Mesendoderm (in vitro differentiated cells): ENCODE data around the gene TET1.
"Not testable (repeated sequence)": the region's sequence is repeated elsewhere in the genome, so short reads cannot be mapped to it uniquely, and the experiment has no call there.

Experiments used
- DNase-seq: peaks from one replicate; pipeline ENCODE4 v3.0.0; 2013
- H2AK5ac ChIP-seq: 2 replicates; pipeline ENCODE4 v1.6.1; 2013; ENCODE audit warnings: low read length, inconsistent platforms
- H2BK120ac ChIP-seq: 2 replicates; pipeline ENCODE4 v1.6.1; 2013; ENCODE audit warnings: low read depth, mild to moderate bottlenecking, low read length, moderate library complexity, mixed read lengths
- H2BK15ac ChIP-seq: replicated peaks from 2 replicates; pipeline ENCODE4 v1.6.1; 2013; ENCODE audit warnings: low read depth, mild to moderate bottlenecking, moderate library complexity
- H2BK5ac ChIP-seq: 2 replicates; pipeline ENCODE4 v1.6.1; 2013; ENCODE audit warnings: low read length, inconsistent platforms
- H3K18ac ChIP-seq: 2 replicates; pipeline ENCODE4 v1.6.1; 2013; ENCODE audit warnings: mild to moderate bottlenecking, low read length, mixed read lengths
- H3K23ac ChIP-seq: one replicate; pipeline ENCODE4 v1.6.1; 2013; ENCODE audit warnings: low read length
- H3K27ac ChIP-seq: 2 replicates; pipeline ENCODE4 v1.5.1; 2013; ENCODE audit warnings: low read depth, mild to moderate bottlenecking, inconsistent platforms, low read length, moderate library complexity
- H3K27me3 ChIP-seq: 2 replicates; pipeline ENCODE4 v1.6.1; 2013; ENCODE audit warnings: low read length, control low read depth, mild to moderate bottlenecking, inconsistent platforms; ENCODE audit not compliant: insufficient read depth, poor library complexity
- H3K36me3 ChIP-seq: 2 replicates; pipeline ENCODE4 v1.6.1; 2013; ENCODE audit warnings: low read length, inconsistent platforms; ENCODE audit not compliant: control insufficient read depth, insufficient read depth
- H3K4ac ChIP-seq: one replicate; pipeline ENCODE4 v1.6.1; 2013; ENCODE audit warnings: low read depth, mild to moderate bottlenecking, low read length, moderate library complexity
- H3K4me1 ChIP-seq: 2 replicates; pipeline ENCODE4 v1.6.1; 2013; ENCODE audit warnings: low read depth, low read length, inconsistent platforms; ENCODE audit not compliant: control insufficient read depth
- H3K4me2 ChIP-seq: 2 replicates; pipeline ENCODE4 v1.6.1; 2013; ENCODE audit warnings: low read length
- H3K4me3 ChIP-seq: 2 replicates; pipeline ENCODE4 v1.5.1; 2013; ENCODE audit warnings: mild to moderate bottlenecking, low read length
- H3K56ac ChIP-seq: one replicate; pipeline ENCODE4 v1.6.1; 2013; ENCODE audit warnings: low read length
- H3K79me1 ChIP-seq: 2 replicates; pipeline ENCODE4 v1.6.1; 2013; ENCODE audit warnings: low read length, inconsistent platforms
- H3K79me2 ChIP-seq: 2 replicates; pipeline ENCODE4 v1.6.1; 2013; ENCODE audit warnings: mild to moderate bottlenecking, low read length; ENCODE audit not compliant: control insufficient read depth, insufficient read depth
- H3K9ac ChIP-seq: 2 replicates; pipeline ENCODE4 v1.6.1; 2013; ENCODE audit warnings: low read length, inconsistent platforms
- H4K5ac ChIP-seq: one replicate; pipeline ENCODE4 v1.6.1; 2013; ENCODE audit warnings: low read length
- H4K8ac ChIP-seq: one replicate; pipeline ENCODE4 v1.6.1; 2013; ENCODE audit warnings: low read depth, mild to moderate bottlenecking, control low read depth, low read length, moderate library complexity
- WGBS: extraction: QIAGEN DNeasy Blood & Tissue Kit; methylation state at CpG from one replicate; pipeline ENCODE4 v1.1.7; 2013; ENCODE audit warnings: low lambda C conversion rate, missing lambda C conversion rate; ENCODE audit not compliant: insufficient coverage; ENCODE audit errors: extremely low coverage; 5-methylcytosine and 5-hydroxymethylcytosine counted together

Gene TET1

GRCh38 chr10:68525490-68526038 lies 34.6 kb upstream of the TET1 start:
- H3K4me1 ChIP-seq, H3K4ac ChIP-seq, H2BK5ac ChIP-seq, H2BK120ac ChIP-seq, H3K18ac ChIP-seq, H3K9ac ChIP-seq, H3K23ac ChIP-seq, DNase-seq, H4K8ac ChIP-seq, H3K79me1 ChIP-seq, H3K36me3 ChIP-seq, H3K4me3 ChIP-seq, H2AK5ac ChIP-seq, H2BK15ac ChIP-seq, H3K27me3 ChIP-seq, H3K79me2 ChIP-seq, H3K4me2 ChIP-seq, H4K5ac ChIP-seq, H3K56ac ChIP-seq: not testable (repeated sequence)
- H3K27ac ChIP-seq, result peak overlapping the region; percentile 62
- WGBS, result no CpG with 5 or more reads among the region's 5 CpGs

GRCh38 chr10:68526634-68527307 lies 33.4 kb upstream of the TET1 start:
- WGBS, result no CpG with 5 or more reads among the region's 11 CpGs
- Histone ChIP-seq H2BK120ac (no peak overlapping the region), H3K79me1 (peaks cover 5% of the 10 kb centered on the region), H2BK5ac (no peak overlapping the region), H3K56ac (peak overlapping the region; percentile 95), H3K23ac (peak overlapping the region; percentile 45), H3K4me2 (peak overlapping the region; percentile 73), H3K4me1 (no peaks in the 10 kb centered on the region), H3K27me3 (no peaks in the 10 kb centered on the region), H3K4me3 (peak overlapping the region; percentile 97), H2BK15ac (no peak overlapping the region), H3K79me2 (no peaks in the 10 kb centered on the region), H3K36me3 (no peaks in the 10 kb centered on the region), H4K5ac (no peak overlapping the region), H3K4ac (peak overlapping the region; percentile 88), H2AK5ac (no peak overlapping the region), H4K8ac (no peak overlapping the region), H3K18ac (peak overlapping the region; percentile 43), H3K27ac (peak overlapping the region; percentile 39), H3K9ac (peak overlapping the region; percentile 90)
- DNase-seq, result no peak

DNA sequence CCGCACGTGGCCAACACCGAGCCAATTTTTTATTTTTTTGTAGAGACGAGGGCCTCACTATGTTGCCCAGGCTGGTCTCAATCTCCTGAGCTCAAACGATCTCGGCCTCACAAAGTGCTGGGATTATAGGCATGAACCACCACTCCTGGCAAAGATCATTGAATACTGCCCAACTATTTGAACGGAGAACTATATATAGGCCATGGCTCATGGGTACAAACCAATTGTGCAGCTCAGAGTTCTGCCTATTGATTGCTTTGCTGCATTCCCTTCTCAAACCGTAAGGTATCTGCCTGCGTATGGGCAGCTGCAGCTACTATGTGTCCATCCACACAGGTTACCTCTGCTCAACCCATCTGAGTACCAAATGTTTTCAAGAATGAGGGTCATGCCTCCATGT lies 23.2 kb upstream of the TET1 start:
- Histone ChIP-seq H2BK5ac (no peak overlapping the region), H3K18ac (no peak overlapping the region), H3K4me3 (no peak overlapping the region), H2AK5ac (no peak overlapping the region), H2BK120ac (no peak overlapping the region), H3K4ac (no peak overlapping the region), H3K9ac (no peak overlapping the region), H3K56ac (no peak overlapping the region), H3K36me3 (no peaks in the 10 kb centered on the region), H3K23ac (no peak overlapping the region), H3K4me1 (no peaks in the 10 kb centered on the region), H3K27me3 (no peaks in the 10 kb centered on the region), H2BK15ac (no peak overlapping the region), H3K27ac (no peak overlapping the region), H4K8ac (no peak overlapping the region), H3K79me2 (no peaks in the 10 kb centered on the region), H4K5ac (no peak overlapping the region), H3K4me2 (no peak overlapping the region), H3K79me1 (no peaks in the 10 kb centered on the region)
- no peak for DNase-seq
- WGBS, result no CpG with 5 or more reads among the region's 9 CpGs

GRCh38 chr10:68537796-68538195 lies 22.3 kb upstream of the TET1 start:
- Histone ChIP-seq H3K56ac (no peak overlapping the region), H2BK120ac (no peak overlapping the region), H3K18ac (no peak overlapping the region), H2BK15ac (no peak overlapping the region), H3K79me2 (no peaks in the 10 kb centered on the region), H3K4me1 (no peaks in the 10 kb centered on the region), H3K27me3 (no peaks in the 10 kb centered on the region), H3K23ac (no peak overlapping the region), H3K4ac (no peak overlapping the region), H3K79me1 (no peaks in the 10 kb centered on the region), H2AK5ac (no peak overlapping the region), H2BK5ac (no peak overlapping the region), H4K8ac (no peak overlapping the region), H3K4me2 (no peak overlapping the region), H3K9ac (no peak overlapping the region), H3K27ac (no peak overlapping the region), H4K5ac (no peak overlapping the region), H3K4me3 (no peak overlapping the region), H3K36me3 (no peaks in the 10 kb centered on the region)
- DNase-seq, result no peak
- WGBS, result no CpG with 5 or more reads among the region's 6 CpGs

DNA sequence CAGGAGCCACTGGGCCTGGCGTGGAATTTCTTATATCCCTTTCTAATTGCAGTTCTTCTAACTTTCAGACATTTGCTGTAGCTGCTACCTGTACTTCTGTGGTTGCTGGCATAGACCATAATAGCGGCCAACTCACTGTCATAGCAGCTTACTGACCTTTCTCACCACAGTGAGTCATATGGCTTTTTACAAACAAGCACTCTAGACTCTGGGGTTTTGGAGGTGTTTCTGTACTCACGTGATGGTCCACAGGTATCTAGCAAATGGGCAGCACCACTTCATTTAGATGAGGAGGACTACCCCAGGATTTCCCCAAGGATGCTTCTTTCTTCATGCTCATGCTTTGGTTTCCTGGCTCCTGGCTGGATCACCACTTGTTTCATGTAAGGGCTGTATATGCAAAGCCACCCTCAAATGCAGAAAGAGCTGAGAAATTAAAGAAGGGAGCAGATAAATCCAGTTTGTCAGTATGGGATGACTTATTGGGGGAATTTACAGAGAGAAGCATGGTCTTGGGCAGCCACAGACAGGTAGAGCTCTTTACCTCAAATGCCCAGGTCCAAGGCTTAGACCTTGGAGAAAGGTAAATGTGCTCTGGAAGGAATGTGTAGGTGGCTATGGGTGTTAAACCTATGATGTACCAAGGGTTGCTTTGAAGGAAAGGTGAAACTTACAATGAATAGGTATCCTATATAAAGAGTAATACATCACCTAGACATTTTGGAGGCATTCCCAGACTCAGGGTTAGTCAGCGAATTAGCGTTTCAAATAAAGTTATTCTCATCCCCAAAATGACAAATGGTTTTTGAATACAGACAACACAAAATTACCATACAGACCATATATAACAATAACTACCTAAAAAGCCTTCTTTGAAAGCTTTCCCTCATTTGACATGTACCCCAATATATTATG lies 16.9 kb upstream of the TET1 start:
- Histone ChIP-seq H3K4me1 (no peaks in the 10 kb centered on the region), H3K79me1 (no peaks in the 10 kb centered on the region), H3K36me3 (no peaks in the 10 kb centered on the region), H2BK5ac (no peak overlapping the region), H3K56ac (no peak overlapping the region), H3K27ac (no peak overlapping the region), H3K27me3 (no peaks in the 10 kb centered on the region), H2BK120ac (no peak overlapping the region), H3K23ac (no peak overlapping the region), H4K8ac (no peak overlapping the region), H3K4ac (no peak overlapping the region), H3K18ac (no peak overlapping the region), H3K4me2 (no peak overlapping the region), H3K4me3 (no peak overlapping the region), H2BK15ac (no peak overlapping the region), H4K5ac (no peak overlapping the region), H3K9ac (no peak overlapping the region), H3K79me2 (no peaks in the 10 kb centered on the region), H2AK5ac (no peak overlapping the region)
- WGBS, result no CpG with 5 or more reads among the region's 5 CpGs
- DNase-seq, result no peak
